HEK293 (cell line): Measurements from ENCODE around the gene USP5.

Source experiments
- BCL11B ChIP-seq: fragments of 450-650 bp; formaldehyde crosslinking; IDR thresholded peaks from 2 replicates; pipeline ENCODE4 v1.5.1; 2016; ENCODE audit warnings: low read depth, missing biosample characterization, missing genetic modification characterization
- FEZF1 ChIP-seq: fragments of 450-650 bp; formaldehyde crosslinking; IDR thresholded peaks from 2 replicates; pipeline ENCODE4 v1.5.1; 2016; ENCODE audit warnings: missing biosample characterization, missing genetic modification characterization
- GFI1B ChIP-seq: fragments of 450-650 bp; formaldehyde crosslinking; IDR thresholded peaks from 2 replicates; pipeline ENCODE4 v1.5.1; 2016; ENCODE audit warnings: missing biosample characterization, missing genetic modification characterization
- HOXC10 ChIP-seq: sonication (generic); formaldehyde crosslinking; IDR thresholded peaks from 2 replicates; pipeline ENCODE4 v1.8.1; 2023; ENCODE audit warnings: mild to moderate bottlenecking, missing genetic modification reagents
- PRDM10 ChIP-seq: fragments of 450-650 bp; formaldehyde crosslinking; IDR thresholded peaks from 2 replicates; pipeline ENCODE4 v1.5.1; 2016; ENCODE audit warnings: missing biosample characterization, missing genetic modification characterization
- SALL2 ChIP-seq: fragments of 450-650 bp; formaldehyde crosslinking; IDR thresholded peaks from 2 replicates; pipeline ENCODE4 v1.5.0; 2017; ENCODE audit warnings: missing biosample characterization, mild to moderate bottlenecking, missing genetic modification characterization, borderline replicate concordance
- WT1 ChIP-seq: fragments of 450-650 bp; formaldehyde crosslinking; IDR thresholded peaks from 2 replicates; pipeline ENCODE4 v1.5.1; 2016; ENCODE audit warnings: missing biosample characterization, missing genetic modification characterization
- ZBTB21 ChIP-seq: fragments of 450-650 bp; formaldehyde crosslinking; IDR thresholded peaks from 2 replicates; pipeline ENCODE4 v1.5.1; 2017; ENCODE audit warnings: missing biosample characterization, missing genetic modification characterization
- ZBTB8A ChIP-seq: fragments of 450-650 bp; formaldehyde crosslinking; IDR thresholded peaks from 2 replicates; pipeline ENCODE4 v1.5.1; 2016; ENCODE audit warnings: missing biosample characterization, missing genetic modification characterization
- ZFHX2 ChIP-seq: fragments of 450-650 bp; formaldehyde crosslinking; conservative IDR thresholded peaks from 2 replicates; pipeline ENCODE4 v1.5.1; 2016; ENCODE audit warnings: missing biosample characterization, missing genetic modification characterization
- ZIC2 ChIP-seq: fragments of 450-650 bp; formaldehyde crosslinking; IDR thresholded peaks from 2 replicates; pipeline ENCODE4 v1.5.1; 2016; ENCODE audit warnings: missing biosample characterization, missing genetic modification characterization
- ZNF10 ChIP-seq: fragments of 450-650 bp; formaldehyde crosslinking; IDR thresholded peaks from 2 replicates; pipeline ENCODE4 v1.5.1; 2017; ENCODE audit warnings: missing biosample characterization, missing genetic modification characterization
- ZNF114 ChIP-seq: fragments of 450-650 bp; formaldehyde crosslinking; IDR thresholded peaks from 2 replicates; pipeline ENCODE4 v1.5.0; 2017; ENCODE audit warnings: missing biosample characterization, missing genetic modification characterization
- ZNF121 ChIP-seq: fragments of 450-650 bp; formaldehyde crosslinking; IDR thresholded peaks from 2 replicates; pipeline ENCODE4 v1.5.1; 2016; ENCODE audit warnings: missing biosample characterization, missing genetic modification characterization
- ZNF132 ChIP-seq: fragments of 450-650 bp; formaldehyde crosslinking; IDR thresholded peaks from 2 replicates; pipeline ENCODE4 v1.5.1; 2017; ENCODE audit warnings: missing biosample characterization, missing genetic modification characterization, borderline replicate concordance
- ZNF133 ChIP-seq: fragments of 450-650 bp; formaldehyde crosslinking; IDR thresholded peaks from 2 replicates; pipeline ENCODE4 v1.5.1; 2016; ENCODE audit warnings: missing biosample characterization, missing genetic modification characterization
- ZNF221 ChIP-seq: fragments of 450-650 bp; formaldehyde crosslinking; IDR thresholded peaks from 2 replicates; pipeline ENCODE4 v1.5.1; 2017; ENCODE audit warnings: missing biosample characterization, missing genetic modification characterization, borderline replicate concordance
- ZNF26 ChIP-seq: fragments of 450-650 bp; formaldehyde crosslinking; IDR thresholded peaks from 2 replicates; pipeline ENCODE4 v1.5.1; 2016; ENCODE audit warnings: missing biosample characterization, missing genetic modification characterization
- ZNF302 ChIP-seq: fragments of 450-650 bp; formaldehyde crosslinking; IDR thresholded peaks from 2 replicates; pipeline ENCODE4 v1.5.1; 2016; ENCODE audit warnings: missing biosample characterization, missing genetic modification characterization, low read depth
- ZNF341 ChIP-seq: fragments of 450-650 bp; formaldehyde crosslinking; IDR thresholded peaks from 2 replicates; pipeline ENCODE4; 2016; ENCODE audit warnings: low read depth, missing biosample characterization, missing genetic modification characterization
- ZNF391 ChIP-seq: fragments of 450-650 bp; formaldehyde crosslinking; IDR thresholded peaks from 2 replicates; pipeline ENCODE4 v1.5.1; 2016; ENCODE audit warnings: low read depth, missing biosample characterization, missing genetic modification characterization, borderline replicate concordance
- ZNF404 ChIP-seq: fragments of 450-650 bp; formaldehyde crosslinking; IDR thresholded peaks from 2 replicates; pipeline ENCODE4 v1.5.1; 2017; ENCODE audit warnings: missing biosample characterization, missing genetic modification characterization
- ZNF433 ChIP-seq: fragments of 450-650 bp; formaldehyde crosslinking; IDR thresholded peaks from 2 replicates; pipeline ENCODE4 v1.5.1; 2016; ENCODE audit warnings: missing biosample characterization, missing genetic modification characterization, low read depth
- ZNF501 ChIP-seq: fragments of 450-650 bp; formaldehyde crosslinking; IDR thresholded peaks from 2 replicates; pipeline ENCODE4 v1.5.1; 2016; ENCODE audit warnings: missing biosample characterization, missing genetic modification characterization
- ZNF529 ChIP-seq: fragments of 450-650 bp; formaldehyde crosslinking; IDR thresholded peaks from 2 replicates; pipeline ENCODE4 v1.5.1; 2017; ENCODE audit warnings: missing genetic modification characterization, missing biosample characterization; ENCODE audit not compliant: insufficient replicate concordance
- ZNF530 ChIP-seq: fragments of 450-650 bp; formaldehyde crosslinking; IDR thresholded peaks from 2 replicates; pipeline ENCODE4 v1.5.1; 2016; ENCODE audit warnings: low read depth, missing biosample characterization, missing genetic modification characterization
- ZNF558 ChIP-seq: fragments of 450-650 bp; formaldehyde crosslinking; IDR thresholded peaks from 2 replicates; pipeline ENCODE4 v1.5.1; 2016; ENCODE audit warnings: missing biosample characterization, missing genetic modification characterization
- ZNF585B ChIP-seq: fragments of 450-650 bp; formaldehyde crosslinking; IDR thresholded peaks from 2 replicates; pipeline ENCODE4 v1.5.1; 2016; ENCODE audit warnings: missing biosample characterization, missing genetic modification characterization
- ZNF624 ChIP-seq: fragments of 450-650 bp; formaldehyde crosslinking; IDR thresholded peaks from 2 replicates; pipeline ENCODE4 v1.5.1; 2017; ENCODE audit warnings: missing biosample characterization, missing genetic modification characterization
- ZNF660 ChIP-seq: fragments of 450-650 bp; IDR thresholded peaks from 2 replicates; pipeline ENCODE4 v1.5.1; 2018; ENCODE audit warnings: missing biosample characterization, mild to moderate bottlenecking, missing genetic modification characterization
- ZNF670 ChIP-seq: fragments of 450-650 bp; formaldehyde crosslinking; IDR thresholded peaks from 2 replicates; pipeline ENCODE4 v1.5.1; 2016; ENCODE audit warnings: missing biosample characterization, missing genetic modification characterization, low read depth
- ZNF701 ChIP-seq: fragments of 450-650 bp; formaldehyde crosslinking; IDR thresholded peaks from 2 replicates; pipeline ENCODE4 v1.5.1; 2016; ENCODE audit warnings: missing biosample characterization, missing genetic modification characterization
- ZNF707 ChIP-seq: fragments of 450-650 bp; formaldehyde crosslinking; IDR thresholded peaks from 2 replicates; pipeline ENCODE4 v1.5.1; 2016; ENCODE audit warnings: missing biosample characterization, missing genetic modification characterization
- ZNF76 ChIP-seq: fragments of 450-650 bp; formaldehyde crosslinking; IDR thresholded peaks from 2 replicates; pipeline ENCODE4; 2016; ENCODE audit warnings: low read depth, missing biosample characterization, missing genetic modification characterization, borderline replicate concordance
- TF ChIP-seq, protein P1 (sequence below): fragments of 450-650 bp; formaldehyde crosslinking; IDR thresholded peaks from 2 replicates; pipeline ENCODE4 v1.5.1; 2016; ENCODE audit warnings: missing biosample characterization, missing genetic modification characterization

Gene USP5

GRCh38 chr12:6873094-6874014 lies 21.4 kb downstream of the USP5 start, which contains the start of gene SPSB2 (continued):
- TF ChIP-seq ZNF670 (tag by site-specific recombination), result no peak
- peak; percentile 90 for TF ChIP-seq ZBTB8A (tag by site-specific recombination)
- TF ChIP-seq FEZF1 (tag by site-specific recombination), result no peak
- peak; percentile 80 for TF ChIP-seq ZNF501 (tag by site-specific recombination)
- TF ChIP-seq ZNF558 (tag by site-specific recombination), result no peak
- no peak for TF ChIP-seq ZNF701 (tag by site-specific recombination)
- TF ChIP-seq ZNF26 (tag by site-specific recombination), result no peak
- TF ChIP-seq ZNF121, result no peak
- peak; percentile 80 for TF ChIP-seq ZFHX2 (tag by site-specific recombination)
- TF ChIP-seq ZNF433, result no peak
- no peak for TF ChIP-seq ZNF707 (tag by site-specific recombination)
- TF ChIP-seq ZNF221 (tag by site-specific recombination), result no peak
- TF ChIP-seq ZNF341 (tag by site-specific recombination), result no peak
- no peak for TF ChIP-seq GFI1B
- TF ChIP-seq ZNF530 (tag by site-specific recombination), result no peak
- TF ChIP-seq BCL11B, result no peak
- TF ChIP-seq ZNF404, result no peak
- TF ChIP-seq ZNF660 (tag by site-specific recombination), result peak; percentile 60; the same call in 1 of the 2 replicates
- no peak for TF ChIP-seq ZBTB21 (tag by site-specific recombination)
- TF ChIP-seq ZNF133 (tag by site-specific recombination), result no peak
- TF ChIP-seq ZNF529 (tag by site-specific recombination), result no peak
- TF ChIP-seq ZNF585B (tag by site-specific recombination), result no peak
- TF ChIP-seq HOXC10 (CRISPR knock-in tag), result no peak
- no peak for TF ChIP-seq ZNF391 (tag by site-specific recombination)
- 0 out of 2 replicates have a peak, but pooled peaks have one; percentile 17 for TF ChIP-seq WT1 (tag by site-specific recombination)
- peak; percentile 63 for TF ChIP-seq ZNF76 (tag by site-specific recombination)
- TF ChIP-seq ZNF10, result 0 out of 2 replicates have a peak, but pooled peaks have one; percentile 6
- TF ChIP-seq ZIC2, result peak; percentile 52
- no peak for TF ChIP-seq ZNF132 (tag by site-specific recombination)
- TF ChIP-seq SALL2 (tag by site-specific recombination), result no peak
- TF ChIP-seq PRDM10 (tag by site-specific recombination), result peak; percentile 85
- TF ChIP-seq ZNF624 (tag by site-specific recombination), result no peak
- no peak for TF ChIP-seq ZNF114 (tag by site-specific recombination)
- TF ChIP-seq, protein P1, sequence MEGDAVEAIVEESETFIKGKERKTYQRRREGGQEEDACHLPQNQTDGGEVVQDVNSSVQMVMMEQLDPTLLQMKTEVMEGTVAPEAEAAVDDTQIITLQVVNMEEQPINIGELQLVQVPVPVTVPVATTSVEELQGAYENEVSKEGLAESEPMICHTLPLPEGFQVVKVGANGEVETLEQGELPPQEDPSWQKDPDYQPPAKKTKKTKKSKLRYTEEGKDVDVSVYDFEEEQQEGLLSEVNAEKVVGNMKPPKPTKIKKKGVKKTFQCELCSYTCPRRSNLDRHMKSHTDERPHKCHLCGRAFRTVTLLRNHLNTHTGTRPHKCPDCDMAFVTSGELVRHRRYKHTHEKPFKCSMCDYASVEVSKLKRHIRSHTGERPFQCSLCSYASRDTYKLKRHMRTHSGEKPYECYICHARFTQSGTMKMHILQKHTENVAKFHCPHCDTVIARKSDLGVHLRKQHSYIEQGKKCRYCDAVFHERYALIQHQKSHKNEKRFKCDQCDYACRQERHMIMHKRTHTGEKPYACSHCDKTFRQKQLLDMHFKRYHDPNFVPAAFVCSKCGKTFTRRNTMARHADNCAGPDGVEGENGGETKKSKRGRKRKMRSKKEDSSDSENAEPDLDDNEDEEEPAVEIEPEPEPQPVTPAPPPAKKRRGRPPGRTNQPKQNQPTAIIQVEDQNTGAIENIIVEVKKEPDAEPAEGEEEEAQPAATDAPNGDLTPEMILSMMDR (tag by site-specific recombination), result no peak
- no peak for TF ChIP-seq ZNF302 (tag by site-specific recombination)
